ENCODE data around the gene SKIC3. TPM values are rescaled to one million over a fixed set of nuclear protein-coding genes. Genes with fewer than 3 reads are reported as not detected.
A peak's percentile ranks its signal among the peaks of the same experiment; 100 is the strongest.

Gene SKIC3
- 10 to 100 TPM; 69.1 to 84.4 TPM for total RNA-seq

DNA sequence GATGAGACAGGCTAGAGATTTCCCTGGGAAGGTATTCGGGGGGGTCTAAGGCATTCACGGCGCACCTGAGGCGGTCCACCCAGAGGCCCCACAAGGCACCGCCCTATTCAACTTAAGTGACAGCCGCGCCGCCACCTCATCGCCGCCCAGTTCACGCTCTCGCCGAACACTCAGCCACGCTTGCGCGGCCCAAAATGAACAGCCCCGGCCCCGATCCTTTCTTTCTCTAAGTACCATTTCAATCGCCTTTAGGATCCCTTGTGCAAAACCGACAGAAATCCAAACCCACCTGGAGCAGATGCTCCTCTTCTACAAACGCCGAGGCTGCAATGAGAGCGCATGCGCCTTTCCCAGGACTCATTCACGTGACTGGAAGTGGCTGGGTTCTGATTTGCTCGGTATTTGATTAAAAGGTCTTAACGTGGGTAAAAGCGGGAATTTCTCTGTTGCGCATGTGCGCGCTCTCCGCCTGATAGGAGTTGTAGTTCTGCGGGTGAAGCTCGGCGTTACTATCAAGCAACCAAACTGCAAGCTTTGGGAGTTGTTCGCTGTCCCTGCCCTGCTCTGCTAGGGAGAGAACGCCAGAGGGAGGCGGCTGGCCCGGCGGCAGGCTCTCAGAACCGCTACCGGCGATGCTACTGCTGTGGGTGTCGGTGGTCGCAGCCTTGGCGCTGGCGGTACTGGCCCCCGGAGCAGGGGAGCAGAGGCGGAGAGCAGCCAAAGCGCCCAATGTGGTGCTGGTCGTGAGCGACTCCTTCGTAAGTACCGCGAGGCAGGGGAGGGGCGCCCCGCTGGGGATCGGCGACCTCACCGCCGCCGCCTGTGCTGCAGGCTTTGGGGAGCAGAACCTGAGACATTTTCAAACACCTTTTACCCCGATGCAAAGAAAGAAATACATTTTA, at the start of gene SKIC3, which contains the start of gene ARSK:
Gene SKIC3, minus strand, starts transcription at position 331 of the 902 bp plus-strand sequence. CDS start 7,827 bp downstream, outside the sequence.
Gene ARSK, plus strand, starts transcription at position 455 of the 902 bp plus-strand sequence. Its CDS starts 178 bp downstream, at position 633.
- Mint-ChIP-seq H3K36me3 (ENCODE audit: low read depth) (peaks cover 38% of the 10 kb centered on the region), H3K9me3 (no peaks in the 10 kb centered on the region), H3K4me1 (peaks cover 24% of the 10 kb centered on the region), H3K27ac (peak within 1 kb of the TSS; percentile 91), H3K4me3 (peak within 1 kb of the TSS; percentile 89), H3K27me3 (no peaks in the 10 kb centered on the region)
- peak; percentile 90 for ATAC-seq (replicated peaks)

- H3K27ac Mint-ChIP-seq, result no peak overlapping the region
- H3K4me1 Mint-ChIP-seq, result peaks cover 6% of the 10 kb centered on the region
- H3K27me3 Mint-ChIP-seq, result no peaks in the 10 kb centered on the region
- no peak for ATAC-seq (replicated peaks)
- H3K36me3 Mint-ChIP-seq (ENCODE audit: low read depth), result peaks cover 15% of the 10 kb centered on the region
- no peaks in the 10 kb centered on the region for H3K9me3 Mint-ChIP-seq
- H3K4me3 Mint-ChIP-seq, result no peak overlapping the region
Measured at GRCh38 chr5:95600557-95600956, 45.8 kb upstream of the SKIC3 start.

GRCh38 chr5:95599252-95599651, 44.5 kb upstream of the SKIC3 start:
- H3K4me3 Mint-ChIP-seq, result no peak overlapping the region
- ATAC-seq (replicated peaks), result no peak
- peaks cover 6% of the 10 kb centered on the region for H3K4me1 Mint-ChIP-seq
- peaks cover 15% of the 10 kb centered on the region for H3K36me3 Mint-ChIP-seq (ENCODE audit: low read depth)
- H3K9me3 Mint-ChIP-seq, result no peaks in the 10 kb centered on the region
- H3K27ac Mint-ChIP-seq, result peak overlapping the region; percentile 50
- H3K27me3 Mint-ChIP-seq, result no peaks in the 10 kb centered on the region

- H3K27me3 Mint-ChIP-seq, result no peaks in the 10 kb centered on the region
- no peak overlapping the region for H3K4me3 Mint-ChIP-seq
- no peak for ATAC-seq (replicated peaks)
- peaks cover under 1% of the 10 kb centered on the region for H3K36me3 Mint-ChIP-seq (ENCODE audit: low read depth)
- peaks cover 20% of the 10 kb centered on the region for H3K4me1 Mint-ChIP-seq
- no peak overlapping the region for H3K27ac Mint-ChIP-seq
- no peaks in the 10 kb centered on the region for H3K9me3 Mint-ChIP-seq
Measured at GRCh38 chr5:95595289-95595931, 40.6 kb upstream of the SKIC3 start.

DNA sequence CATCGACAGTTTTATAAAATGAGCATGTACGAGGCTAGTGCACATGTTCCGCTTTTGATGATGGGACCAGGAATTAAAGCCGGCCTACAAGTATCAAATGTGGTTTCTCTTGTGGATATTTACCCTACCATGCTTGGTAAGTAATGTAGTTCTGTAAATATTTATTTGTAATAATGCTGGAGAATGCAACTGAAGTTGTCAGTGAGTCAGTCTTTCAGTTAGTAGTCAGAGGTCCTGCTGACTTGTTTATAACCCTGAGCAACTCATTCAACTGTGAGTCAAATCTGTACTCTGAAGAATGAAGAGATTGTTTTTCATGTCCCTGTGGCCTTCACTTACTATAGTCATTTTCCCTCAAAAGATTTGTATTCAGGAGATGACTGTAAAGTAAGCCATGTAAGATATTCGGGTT, 36.7 kb upstream of the SKIC3 start:
- Mint-ChIP-seq H3K27ac (peak overlapping the region; percentile 97), H3K9me3 (no peaks in the 10 kb centered on the region), H3K27me3 (no peaks in the 10 kb centered on the region), H3K36me3 (ENCODE audit: low read depth) (no peaks in the 10 kb centered on the region), H3K4me1 (peaks cover 18% of the 10 kb centered on the region), H3K4me3 (peak overlapping the region; percentile 71)
- peak; percentile 96 for ATAC-seq (replicated peaks)

DNA sequence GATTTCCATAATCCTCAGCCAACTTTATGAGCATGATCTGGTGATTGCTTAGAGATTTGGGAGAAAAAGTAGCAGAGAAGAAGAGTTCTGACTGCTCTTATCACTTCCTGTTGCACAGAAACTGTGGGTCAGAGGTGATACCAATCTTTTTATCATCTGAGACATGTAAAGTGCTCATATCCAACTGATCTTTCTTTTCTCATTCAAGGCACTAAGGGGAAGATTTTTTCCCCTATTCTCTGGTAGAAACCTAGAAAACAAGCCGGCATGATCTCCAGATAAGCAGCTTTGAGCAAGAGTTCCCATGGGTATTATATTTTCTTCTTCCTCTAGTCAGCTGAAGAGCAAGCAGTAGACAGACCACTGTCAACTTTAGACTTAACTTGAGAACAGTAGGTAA, 36.1 kb upstream of the SKIC3 start:
- Mint-ChIP-seq H3K27ac (peak overlapping the region; percentile 97), H3K36me3 (ENCODE audit: low read depth) (no peaks in the 10 kb centered on the region), H3K9me3 (no peaks in the 10 kb centered on the region), H3K4me3 (peak overlapping the region; percentile 71), H3K27me3 (no peaks in the 10 kb centered on the region), H3K4me1 (peaks cover 18% of the 10 kb centered on the region)
- ATAC-seq (replicated peaks), result peak; percentile 51

DNA sequence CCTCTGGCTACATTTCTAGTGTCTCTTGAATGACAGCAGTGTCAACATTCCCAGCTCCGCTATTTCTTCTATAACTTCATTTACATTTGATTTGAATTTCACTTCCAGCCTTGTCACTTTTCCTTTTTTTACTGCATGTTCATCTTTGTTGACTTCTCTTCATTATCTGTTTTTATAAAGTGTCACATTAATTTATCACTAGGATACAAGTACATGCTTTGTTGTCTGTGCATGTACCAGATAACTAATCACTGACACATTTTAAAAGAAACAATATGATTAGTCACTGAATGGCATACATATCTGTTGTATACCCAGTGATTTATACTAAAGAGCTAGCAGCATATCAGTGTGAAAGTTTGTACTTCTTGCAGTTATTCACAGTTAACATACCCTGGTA, 29.2 kb upstream of the SKIC3 start:
- Mint-ChIP-seq H3K27ac (no peak overlapping the region), H3K4me1 (no peaks in the 10 kb centered on the region), H3K27me3 (no peaks in the 10 kb centered on the region), H3K4me3 (no peak overlapping the region), H3K36me3 (ENCODE audit: low read depth) (peaks cover 21% of the 10 kb centered on the region), H3K9me3 (peaks cover 3% of the 10 kb centered on the region)
- ATAC-seq (replicated peaks), result no peak

GRCh38 chr5:95581576-95581975, 26.8 kb upstream of the SKIC3 start:
- Mint-ChIP-seq H3K27ac (no peak overlapping the region), H3K9me3 (peaks cover 4% of the 10 kb centered on the region)

DNA sequence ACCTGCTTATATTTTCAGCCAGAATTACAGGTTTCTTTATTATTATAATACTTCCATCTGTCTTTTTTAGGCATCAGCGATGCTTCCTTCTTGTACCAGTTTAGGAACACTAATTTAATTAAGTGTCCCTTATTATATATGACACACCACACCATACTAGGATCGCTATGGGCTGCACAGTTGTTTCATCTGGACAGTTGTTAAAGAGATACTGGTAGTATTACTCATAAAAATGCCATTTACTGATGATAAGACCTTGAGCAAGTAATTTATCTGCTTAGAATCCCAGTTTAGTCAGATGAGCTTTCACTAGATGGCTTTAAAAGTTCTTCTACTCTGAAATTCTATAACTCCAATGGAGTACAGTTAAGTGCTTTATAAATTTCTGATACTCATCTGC, 17.2 kb upstream of the SKIC3 start:
- no peaks in the 10 kb centered on the region for H3K27me3 Mint-ChIP-seq
- H3K36me3 Mint-ChIP-seq (ENCODE audit: low read depth), result peaks cover 58% of the 10 kb centered on the region
- H3K9me3 Mint-ChIP-seq, result no peaks in the 10 kb centered on the region
- H3K4me3 Mint-ChIP-seq, result no peak overlapping the region
- ATAC-seq (replicated peaks), result no peak
- H3K4me1 Mint-ChIP-seq, result no peaks in the 10 kb centered on the region
- no peak overlapping the region for H3K27ac Mint-ChIP-seq

More at GRCh38 chr5:95581576-95581975, 26.8 kb upstream of the SKIC3 start:
- Mint-ChIP-seq H3K27me3 (no peaks in the 10 kb centered on the region), H3K36me3 (ENCODE audit: low read depth) (peaks cover 21% of the 10 kb centered on the region), H3K4me1 (no peaks in the 10 kb centered on the region), H3K4me3 (no peak overlapping the region)
- ATAC-seq (replicated peaks), result no peak

DNA sequence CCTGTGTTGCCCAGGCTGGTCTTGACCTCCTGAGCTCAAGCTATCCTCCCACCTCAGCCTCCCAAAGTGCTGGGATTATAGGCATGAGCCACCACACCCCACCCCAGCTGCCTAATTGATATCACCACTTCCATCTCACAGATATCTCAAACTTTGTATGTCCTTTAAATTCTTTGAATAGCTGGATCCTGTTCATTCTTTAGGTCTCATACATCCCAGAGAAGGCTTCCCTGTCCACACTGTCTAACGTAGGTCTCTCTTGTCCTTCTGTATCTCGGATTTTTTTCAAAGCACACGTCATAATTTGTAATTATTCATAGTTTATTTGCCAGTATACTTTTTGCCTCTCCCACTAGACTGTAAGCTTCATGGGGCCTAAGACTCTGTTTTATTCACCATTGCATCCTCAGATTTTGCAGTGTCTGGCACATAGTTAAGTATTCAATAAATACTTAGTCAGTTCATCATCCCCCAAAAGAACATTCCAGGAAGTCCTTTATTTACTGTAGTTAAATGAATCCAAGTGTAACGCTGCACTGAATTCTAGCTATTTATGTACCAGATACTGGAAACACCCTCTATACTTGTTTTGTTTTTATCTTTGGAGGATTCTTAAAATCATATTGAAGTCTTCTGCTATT, 10.6 kb upstream of the SKIC3 start:
- H3K27me3 Mint-ChIP-seq, result no peaks in the 10 kb centered on the region
- ATAC-seq (replicated peaks), result no peak
- H3K27ac Mint-ChIP-seq, result peak overlapping the region; percentile 36
- peaks cover 11% of the 10 kb centered on the region for H3K4me1 Mint-ChIP-seq
- no peaks in the 10 kb centered on the region for H3K9me3 Mint-ChIP-seq
- no peak overlapping the region for H3K4me3 Mint-ChIP-seq
- H3K36me3 Mint-ChIP-seq (ENCODE audit: low read depth), result peaks cover 45% of the 10 kb centered on the region

GRCh38 chr5:95564450-95564849, 9.7 kb upstream of the SKIC3 start:
- Mint-ChIP-seq H3K27me3 (no peaks in the 10 kb centered on the region), H3K9me3 (no peaks in the 10 kb centered on the region), H3K27ac (no peak overlapping the region), H3K36me3 (ENCODE audit: low read depth) (peaks cover 36% of the 10 kb centered on the region), H3K4me1 (peaks cover 11% of the 10 kb centered on the region), H3K4me3 (no peak overlapping the region)
- ATAC-seq (replicated peaks), result no peak

GRCh38 chr5:95563367-95563766, 8.6 kb upstream of the SKIC3 start:
- Mint-ChIP-seq H3K27me3 (no peaks in the 10 kb centered on the region), H3K27ac (no peak overlapping the region), H3K36me3 (ENCODE audit: low read depth) (peaks cover 28% of the 10 kb centered on the region), H3K4me3 (no peak overlapping the region), H3K9me3 (no peaks in the 10 kb centered on the region), H3K4me1 (peaks cover 11% of the 10 kb centered on the region)
- no peak for ATAC-seq (replicated peaks)

GRCh38 chr5:95562282-95562681, 7.5 kb upstream of the SKIC3 start:
- no peak for ATAC-seq (replicated peaks)
- peaks cover 17% of the 10 kb centered on the region for H3K36me3 Mint-ChIP-seq (ENCODE audit: low read depth)
- no peak overlapping the region for H3K4me3 Mint-ChIP-seq
- no peaks in the 10 kb centered on the region for H3K27me3 Mint-ChIP-seq
- no peaks in the 10 kb centered on the region for H3K9me3 Mint-ChIP-seq
- H3K4me1 Mint-ChIP-seq, result peaks cover 11% of the 10 kb centered on the region
- H3K27ac Mint-ChIP-seq, result no peak overlapping the region

DNA sequence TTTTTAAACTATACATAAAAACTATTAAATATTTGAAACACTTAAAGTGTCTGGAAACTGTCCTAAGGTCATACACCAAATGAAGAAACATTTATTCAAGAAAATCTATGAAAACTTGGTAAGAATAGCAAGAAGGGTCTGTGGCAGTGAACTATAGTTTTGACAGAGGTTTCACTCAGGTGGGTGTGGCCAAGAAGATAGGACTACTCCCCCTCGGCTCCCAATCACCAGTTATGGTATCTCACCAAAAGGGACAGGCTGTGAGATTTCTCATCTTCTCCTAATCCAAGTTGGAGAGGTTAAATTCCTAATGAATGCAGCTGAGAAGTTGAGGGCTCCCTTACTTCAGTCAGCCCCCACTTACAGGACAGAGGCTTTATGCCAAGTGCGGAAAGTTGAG, 3.1 kb upstream of the SKIC3 start:
- Mint-ChIP-seq H3K4me3 (no peak overlapping the region), H3K9me3 (no peaks in the 10 kb centered on the region), H3K36me3 (ENCODE audit: low read depth) (peaks cover 9% of the 10 kb centered on the region), H3K27me3 (no peaks in the 10 kb centered on the region), H3K27ac (no peak overlapping the region), H3K4me1 (peaks cover 8% of the 10 kb centered on the region)
- ATAC-seq (replicated peaks), result no peak

Data from activated T-helper 17 cell treated with anti-CD3 and anti-CD28 coated beads, Interleukin-2, amount 50 U/mL, for 72 hours (primary cell).